ENCODE measurements around the gene ACE2. TPM values are rescaled to one million over a fixed set of nuclear protein-coding genes. Genes with fewer than 3 reads are reported as not detected.
"Not testable (repeated sequence)": the region's sequence is repeated elsewhere in the genome, so short reads cannot be mapped to it uniquely, and the experiment has no call there.

The ACE2 gene
- total RNA-seq (2014; rRNA removed; shearing (Covaris generic)): not detected in 2 replicates

GRCh38 chrX:15600745-15601144 is at the start of gene ACE2:
TSS of gene ACE2 (minus strand) at chrX:15600960. CDS start at chrX:15600911, 49 bp downstream.
- DNase-seq (ENCODE audit: low read depth): no peak

GRCh38 chrX:15647510-15647909 is 46.8 kb upstream of the ACE2 start:
- not testable (repeated sequence) for DNase-seq (ENCODE audit: low read depth)

GRCh38 chrX:15646543-15646942 is 45.8 kb upstream of the ACE2 start:
- no peak for DNase-seq (ENCODE audit: low read depth)

- DNase-seq (ENCODE audit: low read depth): no peak
These were observed 45.3 kb upstream of the ACE2 start for GRCh38 chrX:15646031-15646430.

GRCh38 chrX:15645266-15645665 is 44.5 kb upstream of the ACE2 start:
- no peak for DNase-seq (ENCODE audit: low read depth)

GRCh38 chrX:15644560-15644872 is 43.8 kb upstream of the ACE2 start:
- DNase-seq (ENCODE audit: low read depth): no peak

- DNase-seq (ENCODE audit: low read depth): no peak
These were observed 43.2 kb upstream of the ACE2 start for GRCh38 chrX:15643786-15644559.

GRCh38 chrX:15631637-15632036 is 30.9 kb upstream of the ACE2 start:
- no peak for DNase-seq (ENCODE audit: low read depth)

GRCh38 chrX:15623054-15623453 is 22.3 kb upstream of the ACE2 start:
- DNase-seq (ENCODE audit: low read depth): no peak

GRCh38 chrX:15619053-15619755 is 18.4 kb upstream of the ACE2 start:
- DNase-seq (ENCODE audit: low read depth): peak; percentile 5

- DNase-seq (ENCODE audit: low read depth): no peak
These were observed 16.4 kb upstream of the ACE2 start for GRCh38 chrX:15617111-15617510.

GRCh38 chrX:15616531-15616930 is 15.8 kb upstream of the ACE2 start:
- DNase-seq (ENCODE audit: low read depth): no peak

GRCh38 chrX:15607067-15607466 is 6.3 kb upstream of the ACE2 start:
- no peak for DNase-seq (ENCODE audit: low read depth)

GRCh38 chrX:15606136-15606535 is 5.4 kb upstream of the ACE2 start:
- DNase-seq (ENCODE audit: low read depth): no peak

GRCh38 chrX:15605226-15605625 is 4.5 kb upstream of the ACE2 start:
- no peak for DNase-seq (ENCODE audit: low read depth)

GRCh38 chrX:15602761-15603160 is 2.0 kb upstream of the ACE2 start:
- DNase-seq (ENCODE audit: low read depth): no peak

GRCh38 chrX:15601932-15602331 is 1.2 kb upstream of the ACE2 start:
- DNase-seq (ENCODE audit: low read depth): no peak

- no peak for DNase-seq (ENCODE audit: low read depth)
These were observed 711 bp downstream of the ACE2 start for GRCh38 chrX:15600049-15600448.

GRCh38 chrX:15599461-15599860 is 1.3 kb downstream of the ACE2 start:
- DNase-seq (ENCODE audit: low read depth): no peak

GRCh38 chrX:15598026-15598425 is 2.7 kb downstream of the ACE2 start:
- DNase-seq (ENCODE audit: low read depth): peak; percentile 20

- no peak for DNase-seq (ENCODE audit: low read depth)
These were observed 6.4 kb downstream of the ACE2 start for GRCh38 chrX:15594371-15594770.

- DNase-seq (ENCODE audit: low read depth): peak; percentile 2
These were observed 20.7 kb downstream of the ACE2 start for GRCh38 chrX:15579778-15580747.
